Osteoblast (primary cell): Measurements from ENCODE around the gene PTPRCAP. TPM values are rescaled to one million over a fixed set of nuclear protein-coding genes. Genes with fewer than 3 reads are reported as not detected.

Experiments
- DNase-seq: peaks from one replicate; pipeline ENCODE4 v3.0.0; 2011; ENCODE audit warnings: low spot score, mixed read lengths; ENCODE audit not compliant: insufficient read length; ENCODE audit errors: missing footprints
- H2AFZ ChIP-seq: 2 replicates; pipeline ENCODE4 v1.6.0; 2011; ENCODE audit warnings: mild to moderate bottlenecking, low read length
- H3K27ac ChIP-seq: 2 replicates; pipeline ENCODE4 v1.5.1; 2011; ENCODE audit warnings: mild to moderate bottlenecking, low read depth, low read length, moderate library complexity
- H3K27me3 ChIP-seq: 2 replicates; pipeline ENCODE4 v1.6.0; 2012; ENCODE audit warnings: mild to moderate bottlenecking, control low read depth, inconsistent platforms, low read length, moderate library complexity; ENCODE audit not compliant: insufficient read depth
- H3K36me3 ChIP-seq: 2 replicates; pipeline ENCODE4 v1.5.1; 2011; ENCODE audit warnings: mild to moderate bottlenecking, low read length, control low read depth, moderate library complexity; ENCODE audit not compliant: insufficient read depth
- H3K4me1 ChIP-seq: 2 replicates; pipeline ENCODE4 v1.5.1; 2011; ENCODE audit warnings: mild to moderate bottlenecking, low read length, control low read depth, moderate library complexity; ENCODE audit not compliant: insufficient read depth
- H3K4me2 ChIP-seq: 2 replicates; pipeline ENCODE4 v1.6.0; 2011; ENCODE audit warnings: mild to moderate bottlenecking, low read length; ENCODE audit not compliant: insufficient read depth
- H3K4me3 ChIP-seq: fragments of 200-600 bp; sonication (generic); 3 replicates; pipeline ENCODE4 v1.5.1; 2012; ENCODE audit warnings: mild to moderate bottlenecking, low read length, inconsistent platforms; ENCODE audit not compliant: insufficient read depth
- H3K79me2 ChIP-seq: 2 replicates; pipeline ENCODE4 v1.6.0; 2012; ENCODE audit warnings: mild to moderate bottlenecking, low read length, control low read depth, inconsistent platforms; ENCODE audit not compliant: insufficient read depth
- H3K9me3 ChIP-seq: 2 replicates; pipeline ENCODE4 v1.5.1; 2011; ENCODE audit warnings: low read depth, low read length, control low read depth
- H4K20me1 ChIP-seq: 2 replicates; pipeline ENCODE4 v1.6.0; 2012; ENCODE audit warnings: mild to moderate bottlenecking, low read length, control low read depth; ENCODE audit not compliant: insufficient read depth
- total RNA-seq: library from RNA; depleted of rRNA; stranded (reverse); fragments of >200 nt; gene quantifications from 2 replicates; pipeline ENCODE4 v1.2.3, GENCODE V29; 2012
- TF ChIP-seq, protein P1 (sequence below): IDR thresholded peaks from 2 replicates; pipeline ENCODE4 v1.5.1; 2011; ENCODE audit warnings: mild to moderate bottlenecking, low read depth, low read length, moderate library complexity; ENCODE audit errors: extremely low read depth

PTPRCAP gene
- total RNA-seq, 1 donor, result 0.36 TPM

DNA sequence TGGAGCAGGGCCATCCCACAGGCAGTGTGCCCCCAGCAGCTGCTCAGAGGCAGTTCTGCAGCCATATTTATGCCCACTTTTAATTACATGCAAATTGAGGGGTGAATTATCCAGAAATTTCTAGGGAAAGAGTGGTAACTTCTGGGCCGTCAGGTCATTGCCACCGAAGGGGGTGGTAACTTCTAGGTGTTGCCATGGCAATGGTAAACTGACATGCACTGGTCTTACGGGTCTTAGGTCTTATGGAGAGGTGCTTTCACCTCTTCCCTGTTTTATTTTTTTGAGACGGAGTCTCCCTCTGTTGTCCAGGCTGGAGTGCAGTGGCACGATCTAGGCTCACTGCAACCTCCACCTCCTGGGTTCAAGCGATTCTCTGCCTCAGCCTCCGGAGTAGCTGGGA, 35.4 kb upstream of the PTPRCAP start:
- H3K79me2 ChIP-seq, result peaks cover 6% of the 10 kb centered on the region
- no peak for DNase-seq
- no peak overlapping the region for H2AFZ ChIP-seq
- TF ChIP-seq, protein P1, sequence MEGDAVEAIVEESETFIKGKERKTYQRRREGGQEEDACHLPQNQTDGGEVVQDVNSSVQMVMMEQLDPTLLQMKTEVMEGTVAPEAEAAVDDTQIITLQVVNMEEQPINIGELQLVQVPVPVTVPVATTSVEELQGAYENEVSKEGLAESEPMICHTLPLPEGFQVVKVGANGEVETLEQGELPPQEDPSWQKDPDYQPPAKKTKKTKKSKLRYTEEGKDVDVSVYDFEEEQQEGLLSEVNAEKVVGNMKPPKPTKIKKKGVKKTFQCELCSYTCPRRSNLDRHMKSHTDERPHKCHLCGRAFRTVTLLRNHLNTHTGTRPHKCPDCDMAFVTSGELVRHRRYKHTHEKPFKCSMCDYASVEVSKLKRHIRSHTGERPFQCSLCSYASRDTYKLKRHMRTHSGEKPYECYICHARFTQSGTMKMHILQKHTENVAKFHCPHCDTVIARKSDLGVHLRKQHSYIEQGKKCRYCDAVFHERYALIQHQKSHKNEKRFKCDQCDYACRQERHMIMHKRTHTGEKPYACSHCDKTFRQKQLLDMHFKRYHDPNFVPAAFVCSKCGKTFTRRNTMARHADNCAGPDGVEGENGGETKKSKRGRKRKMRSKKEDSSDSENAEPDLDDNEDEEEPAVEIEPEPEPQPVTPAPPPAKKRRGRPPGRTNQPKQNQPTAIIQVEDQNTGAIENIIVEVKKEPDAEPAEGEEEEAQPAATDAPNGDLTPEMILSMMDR, result no peak
- H3K36me3 ChIP-seq, result no peaks in the 10 kb centered on the region
- H4K20me1 ChIP-seq, result no peaks in the 10 kb centered on the region
- no peak overlapping the region for H3K27ac ChIP-seq
- H3K4me3 ChIP-seq, result no peak overlapping the region
- H3K9me3 ChIP-seq, result no peaks in the 10 kb centered on the region
- H3K4me1 ChIP-seq, result peaks cover 10% of the 10 kb centered on the region
- H3K4me2 ChIP-seq, result no peak overlapping the region
- no peaks in the 10 kb centered on the region for H3K27me3 ChIP-seq

DNA sequence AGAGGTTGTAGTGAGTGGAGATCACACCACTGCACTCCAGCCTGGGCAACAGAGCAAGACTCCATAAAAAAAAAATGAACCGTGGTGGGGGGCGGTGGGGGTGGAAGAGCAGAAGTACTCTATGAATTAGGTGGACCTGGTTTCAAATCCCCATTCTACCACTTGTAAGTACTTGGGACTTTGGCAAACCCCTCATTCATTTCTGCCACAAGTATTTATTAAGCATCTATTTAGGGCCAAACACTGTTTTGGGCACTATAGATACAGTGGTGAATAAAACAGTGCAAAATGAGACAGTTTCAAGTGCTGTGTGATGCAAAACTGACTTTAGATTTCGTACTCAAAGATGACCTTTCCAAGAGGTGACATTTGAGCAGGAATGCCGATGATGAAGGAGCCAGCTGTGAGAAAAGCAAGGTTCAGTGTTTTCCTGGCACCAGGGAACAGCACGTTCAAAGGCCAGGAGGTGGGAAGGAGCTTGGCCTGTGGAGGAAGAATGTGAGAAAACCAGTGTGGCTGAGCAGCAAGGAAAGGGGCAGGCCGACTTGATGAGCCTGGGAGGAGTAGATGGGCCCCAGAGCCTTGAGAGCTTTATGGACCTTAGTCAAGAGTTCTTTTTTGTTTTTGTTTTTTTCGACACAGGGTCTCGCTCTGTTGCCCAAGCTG, 33.0 kb upstream of the PTPRCAP start:
- H3K79me2 ChIP-seq, result peaks cover 10% of the 10 kb centered on the region
- no peaks in the 10 kb centered on the region for H3K9me3 ChIP-seq
- TF ChIP-seq, protein P1, result no peak
- DNase-seq, result peak; percentile 65
- H3K27me3 ChIP-seq, result no peaks in the 10 kb centered on the region
- no peak overlapping the region for H3K4me3 ChIP-seq
- H2AFZ ChIP-seq, result peak overlapping the region; percentile 56
- no peaks in the 10 kb centered on the region for H4K20me1 ChIP-seq
- H3K36me3 ChIP-seq, result no peaks in the 10 kb centered on the region
- peaks cover 13% of the 10 kb centered on the region for H3K4me1 ChIP-seq
- H3K27ac ChIP-seq, result no peak overlapping the region
- no peak overlapping the region for H3K4me2 ChIP-seq

DNA sequence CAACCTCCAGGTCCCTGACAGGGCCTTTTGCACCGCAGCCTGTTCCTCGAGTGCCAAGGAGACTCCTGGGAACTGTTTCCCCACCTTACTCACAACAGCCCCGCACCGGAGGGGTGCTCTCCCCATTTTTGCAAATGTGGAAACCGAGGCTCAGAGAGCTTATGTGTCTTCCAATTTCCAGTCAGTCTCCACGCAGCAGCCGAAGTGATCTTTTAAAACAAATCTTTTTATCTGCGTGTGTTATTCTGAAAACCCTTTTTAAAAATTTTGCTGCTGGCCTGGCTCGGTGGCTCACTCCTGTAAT, 32.0 kb upstream of the PTPRCAP start:
- Histone ChIP-seq H4K20me1 (no peaks in the 10 kb centered on the region), H3K4me3 (peak overlapping the region; percentile 86)
- DNase-seq, result no peak

DNA sequence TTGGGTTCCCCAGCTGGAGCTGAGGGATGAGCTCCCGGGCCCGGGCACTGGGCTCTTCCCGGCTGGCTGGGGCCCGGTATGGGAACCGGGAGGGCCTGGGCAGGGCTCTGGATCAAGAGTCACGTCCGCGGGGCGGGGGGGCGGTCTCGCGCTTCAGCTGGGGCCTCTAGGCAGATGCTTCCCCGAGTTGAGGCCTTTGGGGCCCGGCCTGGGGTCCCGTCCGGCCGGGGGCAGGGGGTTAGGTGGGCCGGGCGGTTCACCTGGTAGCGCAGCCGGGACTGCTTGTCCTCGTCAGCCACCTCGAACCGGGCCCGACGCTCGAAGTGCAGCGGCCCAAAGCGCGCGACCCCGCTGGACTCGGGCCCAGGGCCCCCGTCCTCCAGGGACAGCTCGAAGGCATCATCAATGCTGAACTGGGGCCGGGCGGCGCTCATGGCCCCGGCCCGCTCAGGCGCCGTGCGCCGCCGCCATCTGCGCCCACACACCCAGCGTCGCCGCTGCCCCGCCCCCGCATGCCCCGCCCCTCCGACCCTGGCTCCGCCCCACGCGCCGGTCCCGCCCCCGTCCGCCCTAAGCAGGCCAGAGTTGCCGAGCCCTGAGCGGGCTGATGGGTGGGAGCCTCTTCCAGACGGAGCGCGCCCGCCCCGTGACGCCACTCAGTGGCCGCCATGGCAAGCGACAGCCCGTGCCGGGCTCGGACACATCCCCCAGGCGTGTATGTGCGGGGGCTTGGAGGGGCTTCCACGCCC, 31.5 kb upstream of the PTPRCAP start, which contains the start of gene TMEM134:
TSS of gene TMEM134 (minus strand) at position 493 of the 749 bp plus-strand sequence. CDS start at position 434, 59 bp downstream.
- Histone ChIP-seq H3K27me3 (no peaks in the 10 kb centered on the region), H3K36me3 (no peaks in the 10 kb centered on the region), H3K4me1 (peaks cover 22% of the 10 kb centered on the region), H3K27ac (peak within 1 kb of the TSS; percentile 84), H2AFZ (peak within 1 kb of the TSS; percentile 99), H3K79me2 (peaks cover 10% of the 10 kb centered on the region), H4K20me1 (no peaks in the 10 kb centered on the region), H3K4me2 (peak within 1 kb of the TSS; percentile 96), H3K4me3 (peak within 1 kb of the TSS; percentile 86), H3K9me3 (no peaks in the 10 kb centered on the region)
- peak; percentile 99 for DNase-seq
- TF ChIP-seq, protein P1, result peak; percentile 29

More for the DNA sequence above, 32.0 kb upstream of the PTPRCAP start:
- TF ChIP-seq, protein P1, result no peak
- H3K4me2 ChIP-seq, result peak overlapping the region; percentile 96
- H2AFZ ChIP-seq, result peak overlapping the region; percentile 99
- no peaks in the 10 kb centered on the region for H3K36me3 ChIP-seq
- H3K27me3 ChIP-seq, result no peaks in the 10 kb centered on the region
- peaks cover 17% of the 10 kb centered on the region for H3K4me1 ChIP-seq
- no peaks in the 10 kb centered on the region for H3K9me3 ChIP-seq
- peak overlapping the region; percentile 84 for H3K27ac ChIP-seq
- H3K79me2 ChIP-seq, result peaks cover 10% of the 10 kb centered on the region
